Measurements from ENCODE around the gene HTR7.
A peak's percentile ranks its signal among the peaks of the same experiment; 100 is the strongest.
"Not testable (repeated sequence)": the region's sequence is repeated elsewhere in the genome, so short reads cannot be mapped to it uniquely, and the experiment has no call there.

HTR7 gene

DNA sequence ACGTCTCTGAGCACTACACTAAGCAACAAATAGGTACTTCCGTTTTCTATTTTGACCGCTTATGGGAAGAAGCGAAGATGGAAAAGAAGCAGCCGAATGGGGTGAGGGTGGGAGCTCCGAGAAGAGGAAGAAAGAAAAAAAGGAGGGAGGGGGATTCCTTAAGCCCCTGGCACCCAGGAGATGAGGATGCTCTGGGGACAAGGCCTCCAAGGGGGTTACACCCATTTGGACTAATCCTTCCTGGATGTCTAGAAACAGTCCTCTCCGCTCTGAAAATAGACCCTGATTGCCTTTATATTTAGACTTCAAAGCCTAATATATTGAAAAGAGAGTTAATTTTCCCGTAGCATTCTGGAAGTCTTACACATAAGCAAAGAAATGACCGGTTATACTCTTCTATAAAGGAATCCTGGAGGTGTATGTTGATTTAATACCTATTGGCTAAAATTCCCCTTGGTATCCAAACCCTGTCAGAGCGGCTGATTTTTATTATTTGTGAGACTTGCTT lies 676 bp upstream of the HTR7 start:
- DNase-seq (ENCODE audit: low read depth, low spot score): no peak

DNA sequence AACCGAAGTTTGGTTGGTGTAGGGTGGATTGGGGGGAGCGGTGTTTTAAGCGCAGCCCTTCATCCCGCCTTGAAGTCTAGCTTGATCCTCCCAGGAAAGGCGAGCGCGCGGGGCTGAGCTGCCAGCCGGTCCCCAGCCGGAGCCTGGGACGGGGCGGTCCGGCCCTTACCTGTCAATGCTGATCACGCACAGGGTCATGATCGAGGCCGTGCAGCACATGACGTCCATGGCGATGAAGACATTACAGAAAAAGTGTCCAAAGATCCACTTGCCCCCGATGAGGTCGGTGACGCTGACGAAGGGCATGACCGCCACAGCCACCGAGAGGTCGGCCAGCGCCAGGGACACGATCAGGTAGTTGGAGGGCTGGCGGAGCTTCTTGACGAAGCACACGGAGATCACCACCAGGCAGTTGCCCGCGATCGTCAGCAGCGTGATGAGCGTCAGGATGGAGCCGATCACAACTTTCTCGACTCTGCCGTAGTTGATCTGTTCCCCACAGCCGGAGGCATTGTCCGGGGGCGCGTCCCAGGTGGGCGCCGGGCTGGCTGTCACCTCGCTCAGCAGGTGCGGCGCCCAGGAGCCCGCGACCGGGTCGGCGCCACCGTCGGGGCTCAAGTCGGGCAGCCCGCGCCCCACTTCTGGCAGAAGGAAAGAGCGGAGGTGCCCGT lies 740 bp downstream of the HTR7 start:
- no peak for DNase-seq (ENCODE audit: low read depth, low spot score)

GRCh38 chr10:90856261-90856660 lies 1.6 kb downstream of the HTR7 start:
- no peak for DNase-seq (ENCODE audit: low read depth, low spot score)

GRCh38 chr10:90855126-90855525 lies 2.7 kb downstream of the HTR7 start:
- DNase-seq (ENCODE audit: low read depth, low spot score): no peak

DNA sequence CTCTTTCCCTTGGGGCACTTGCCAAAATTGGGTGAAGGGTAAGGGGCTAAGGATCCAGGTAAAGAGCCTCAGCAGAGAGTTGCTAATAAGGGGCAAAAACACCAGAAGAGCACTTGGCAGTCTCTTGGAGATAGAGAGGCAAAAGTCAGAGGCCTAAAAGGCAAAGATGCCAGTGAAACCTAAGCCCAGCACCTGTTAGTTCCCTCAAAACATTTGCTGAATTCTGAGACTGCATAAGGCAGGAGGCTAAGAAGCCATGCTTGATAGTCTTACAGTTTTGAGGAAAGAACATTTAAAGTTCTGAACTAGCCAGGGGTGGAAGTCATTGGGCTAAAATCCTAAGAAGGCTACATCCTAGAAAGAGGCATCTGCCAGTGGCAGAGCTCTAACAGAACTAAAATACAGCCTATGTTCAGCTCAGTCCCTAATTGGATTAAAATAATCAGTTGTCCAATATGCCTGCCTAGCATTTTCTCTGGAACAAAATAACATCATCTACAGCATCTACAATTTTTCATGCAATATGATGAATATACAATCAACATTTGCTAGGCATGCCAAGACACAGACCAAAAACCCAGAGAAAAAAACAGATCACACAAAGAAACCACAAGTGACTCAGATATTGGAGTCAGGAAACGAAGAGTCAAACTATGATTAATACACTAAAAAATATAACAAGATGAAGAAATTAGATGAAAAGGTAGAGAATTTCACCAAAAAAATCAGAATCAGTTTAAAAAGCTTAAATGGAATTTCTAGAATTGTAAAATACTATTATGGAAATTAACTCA lies 7.7 kb downstream of the HTR7 start:
- no peak for DNase-seq (ENCODE audit: low read depth, low spot score)

GRCh38 chr10:90847436-90847835 lies 10.4 kb downstream of the HTR7 start:
- DNase-seq (ENCODE audit: low read depth, low spot score): no peak

- no peak for DNase-seq (ENCODE audit: low read depth, low spot score)
Measured at GRCh38 chr10:90846746-90847145, 11.1 kb downstream of the HTR7 start.

DNA sequence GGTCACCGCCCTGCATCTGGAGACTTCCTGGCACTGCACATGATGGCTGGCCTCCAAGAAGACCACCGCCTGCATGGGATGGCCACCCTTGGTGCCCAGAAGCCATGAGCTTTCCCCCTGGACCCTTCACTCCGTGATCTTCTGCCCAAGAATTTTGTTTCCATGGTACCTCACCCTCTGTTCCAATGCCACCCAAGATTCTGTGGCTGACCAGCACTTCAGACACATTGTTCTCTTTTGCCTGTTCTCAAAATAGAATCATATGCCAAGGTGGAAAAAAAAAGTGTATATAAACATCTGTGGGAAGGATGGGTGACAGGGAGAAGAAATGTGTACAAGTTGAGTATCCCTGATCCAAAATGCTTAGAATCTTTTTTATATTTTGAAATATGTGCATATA lies 12.1 kb downstream of the HTR7 start:
- no peak for DNase-seq (ENCODE audit: low read depth, low spot score)

DNA sequence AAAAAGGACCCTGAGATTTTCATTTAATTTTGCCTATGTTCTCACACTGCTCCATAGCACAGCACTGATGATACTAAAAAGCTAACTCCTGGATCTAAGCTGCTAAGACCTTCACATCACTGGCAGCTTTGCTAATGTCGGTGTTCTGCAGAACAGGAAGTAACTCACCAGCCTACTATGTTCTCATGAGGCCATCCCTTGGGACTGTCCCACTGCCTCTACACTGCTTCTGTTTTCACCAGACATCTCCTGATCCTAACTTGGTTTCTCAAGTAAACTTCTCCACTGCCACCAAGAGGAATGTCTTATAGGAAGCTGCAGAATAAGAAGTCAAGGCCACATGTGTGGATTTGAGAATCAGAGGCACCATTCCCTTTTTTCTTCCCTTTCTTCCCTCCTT lies 15.1 kb downstream of the HTR7 start:
- no peak for DNase-seq (ENCODE audit: low read depth, low spot score)

DNA sequence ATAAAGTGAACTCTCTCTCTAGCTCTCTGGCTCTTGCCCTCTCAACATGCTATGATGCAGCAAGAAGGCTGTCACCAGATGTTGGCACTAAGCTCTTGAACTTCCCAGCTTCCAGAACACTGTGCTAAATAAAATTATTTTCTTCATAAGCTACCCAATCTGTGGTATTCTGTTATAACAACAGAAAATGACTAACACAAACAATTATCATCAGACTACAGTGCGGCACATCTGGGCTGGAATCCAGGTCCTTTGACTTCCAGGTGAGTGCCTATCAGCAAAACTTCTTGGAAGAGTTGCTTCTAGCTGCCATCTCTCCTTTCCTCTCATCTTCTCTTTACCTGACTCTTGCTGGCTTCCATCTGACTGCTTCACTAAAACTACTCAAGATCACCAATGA lies 20.4 kb downstream of the HTR7 start:
- no peak for DNase-seq (ENCODE audit: low read depth, low spot score)

GRCh38 chr10:90834326-90834725 lies 23.5 kb downstream of the HTR7 start:
- DNase-seq (ENCODE audit: low read depth, low spot score): no peak

DNA sequence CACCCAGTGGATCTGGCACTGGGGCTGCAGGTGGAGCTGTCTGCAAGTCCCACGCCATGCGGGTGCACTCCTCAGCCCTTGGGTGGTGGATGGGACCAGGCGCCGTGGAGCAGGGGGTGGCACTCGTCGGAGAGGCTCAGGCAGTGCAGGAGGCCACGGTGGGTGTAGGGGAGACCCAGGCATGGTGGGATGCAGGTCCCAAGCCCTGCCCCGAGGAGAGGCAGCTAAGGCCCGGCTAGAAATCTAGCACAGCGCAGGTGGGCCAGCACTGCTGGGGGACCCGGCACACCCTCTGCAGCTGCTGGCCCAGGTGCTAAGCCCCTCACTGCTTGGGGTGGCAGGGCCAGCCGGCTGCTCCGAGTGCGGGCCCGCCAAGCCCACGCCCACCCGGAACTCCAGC lies 25.7 kb downstream of the HTR7 start:
- no peak for DNase-seq (ENCODE audit: low read depth, low spot score)

- peak; percentile 28 for DNase-seq (ENCODE audit: low read depth, low spot score)
Measured at GRCh38 chr10:90822508-90822907, 35.3 kb downstream of the HTR7 start.

GRCh38 chr10:90821864-90822263 lies 36.0 kb downstream of the HTR7 start:
- DNase-seq (ENCODE audit: low read depth, low spot score): not testable (repeated sequence)

GRCh38 chr10:90819911-90820310 lies 37.9 kb downstream of the HTR7 start:
- no peak for DNase-seq (ENCODE audit: low read depth, low spot score)

DNA sequence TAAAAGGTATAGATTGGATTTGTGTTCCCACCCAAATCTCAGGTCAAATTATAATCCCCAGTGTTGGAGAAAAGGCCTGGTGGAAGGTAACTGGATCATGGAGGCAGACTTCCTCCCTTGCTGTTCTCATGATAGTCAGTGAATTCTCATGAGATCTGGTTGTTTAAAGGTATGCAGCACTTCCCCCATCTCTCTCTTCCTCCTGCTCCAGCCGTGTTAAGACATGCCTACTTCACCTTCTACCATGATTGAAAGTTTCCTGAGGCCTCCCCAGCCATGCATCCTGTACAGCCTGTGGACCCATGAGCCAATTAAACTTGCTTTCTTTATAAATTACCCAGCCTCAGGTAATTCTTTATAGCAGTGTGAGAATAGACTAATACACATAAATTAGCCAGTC lies 39.1 kb downstream of the HTR7 start:
- no peak for DNase-seq (ENCODE audit: low read depth, low spot score)

DNA sequence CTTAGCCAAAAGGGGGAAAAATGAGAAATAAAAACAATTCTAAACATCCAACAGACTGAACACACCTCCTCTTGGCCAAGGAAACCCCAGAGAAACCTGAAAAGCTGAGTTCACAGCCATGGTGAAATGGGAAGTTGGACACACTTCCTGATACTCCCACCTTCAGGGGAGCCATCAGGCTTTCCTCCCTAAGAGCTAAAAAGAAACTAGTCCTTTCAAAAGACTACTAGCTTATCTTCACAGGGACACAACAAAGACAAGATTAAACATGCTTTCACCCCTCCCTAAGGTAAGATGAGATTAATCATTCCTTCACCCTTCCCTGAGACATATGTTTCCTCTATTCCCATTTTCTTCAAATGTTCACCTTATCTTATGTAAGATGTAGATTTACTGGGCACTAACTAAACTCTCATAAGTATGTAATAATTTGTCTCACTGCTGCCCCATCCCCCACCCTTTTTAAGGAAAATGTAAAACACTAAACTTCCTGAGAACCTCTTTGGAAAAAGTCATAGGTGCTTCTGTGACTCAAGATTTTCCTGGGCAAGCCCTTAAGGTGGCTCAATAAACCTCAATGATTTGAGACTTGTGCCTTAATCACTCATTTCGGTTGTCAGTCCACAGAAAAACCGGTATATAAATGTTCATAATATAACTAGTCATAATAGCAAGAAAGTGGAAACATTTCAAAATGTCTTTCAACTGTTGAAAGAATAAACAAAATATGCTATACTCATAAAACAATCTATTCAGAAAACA lies 40.5 kb downstream of the HTR7 start:
- no peak for DNase-seq (ENCODE audit: low read depth, low spot score)

- DNase-seq (ENCODE audit: low read depth, low spot score): no peak
Measured at GRCh38 chr10:90816466-90816865, 41.4 kb downstream of the HTR7 start.

DNA sequence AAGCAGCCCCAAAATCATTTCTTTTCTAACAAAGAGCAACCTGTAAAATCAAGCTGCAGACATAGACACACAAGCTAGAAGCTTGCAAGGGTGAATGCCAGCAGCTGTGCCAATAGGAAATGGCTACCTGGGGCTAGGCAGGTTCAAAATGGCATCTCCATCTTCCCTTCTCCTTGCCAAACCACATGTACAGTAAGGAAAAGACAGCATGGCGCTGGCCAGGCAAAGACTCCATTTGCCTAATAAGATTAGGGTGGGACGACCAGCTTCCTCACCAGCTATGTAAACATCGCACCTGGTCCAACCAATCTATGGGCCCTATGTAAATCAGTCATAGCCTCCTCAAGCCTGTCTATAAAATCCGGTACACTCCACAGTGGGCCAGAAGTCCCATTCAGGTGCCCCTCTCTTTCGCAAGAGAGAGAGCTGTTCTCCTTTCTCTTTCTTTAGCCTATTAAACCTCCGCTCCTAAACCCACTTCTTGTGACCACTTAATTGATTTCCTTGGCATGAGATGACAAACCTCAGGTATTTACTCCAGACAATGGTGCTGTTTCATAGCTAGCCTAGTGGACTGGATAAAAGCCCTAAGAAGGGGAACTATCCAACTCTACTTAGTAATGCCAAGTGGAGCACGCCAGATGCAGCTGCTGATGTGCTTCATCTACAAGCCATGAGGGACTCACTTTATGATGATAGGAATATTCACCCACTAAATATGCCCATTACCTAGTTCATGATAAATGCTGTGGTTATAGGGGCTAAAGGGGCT lies 44.1 kb downstream of the HTR7 start:
- no peak for DNase-seq (ENCODE audit: low read depth, low spot score)

DNA sequence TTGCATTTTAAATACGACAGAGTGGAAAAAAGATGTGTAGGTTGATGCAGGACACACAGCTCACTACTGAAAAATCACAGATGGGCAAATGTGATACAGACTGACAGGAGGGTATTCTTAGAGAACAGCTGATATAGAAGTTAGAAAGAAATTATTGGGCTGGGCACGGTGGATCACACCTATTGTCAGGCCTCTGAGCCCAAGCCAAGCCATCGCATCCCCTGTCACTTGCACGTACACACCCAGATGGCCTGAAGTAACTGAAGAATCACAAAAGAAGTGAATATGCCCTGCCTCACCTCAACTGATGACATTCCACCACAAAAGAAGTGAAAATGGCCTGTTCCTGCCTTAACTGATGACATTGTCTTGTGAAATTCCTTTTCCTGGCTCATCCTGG lies 50.7 kb downstream of the HTR7 start:
- not testable (repeated sequence) for DNase-seq (ENCODE audit: low read depth, low spot score)

- DNase-seq (ENCODE audit: low read depth, low spot score): no peak
Measured at GRCh38 chr10:90806677-90807076, 51.2 kb downstream of the HTR7 start.

DNA sequence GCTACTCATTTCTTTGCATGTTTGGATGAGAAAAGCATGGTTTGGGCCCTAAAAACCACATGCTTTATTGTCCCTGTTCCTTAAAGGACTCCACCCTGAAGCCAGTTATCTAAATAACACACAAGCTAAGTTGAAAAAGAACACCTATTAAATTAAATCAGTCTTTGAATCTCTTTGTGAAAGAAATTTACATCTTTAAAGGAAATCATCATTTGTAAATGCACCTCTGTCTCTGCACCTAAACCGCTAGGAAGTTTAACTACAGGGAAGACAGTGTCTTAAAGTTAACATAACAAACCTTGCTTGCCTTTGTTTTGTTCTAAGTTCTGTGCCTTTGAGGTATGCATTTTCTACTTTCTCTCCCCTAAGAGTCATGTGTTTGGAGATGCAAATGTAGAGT lies 52.6 kb downstream of the HTR7 start:
- DNase-seq (ENCODE audit: low read depth, low spot score): peak; percentile 30
